GM12875 (cell line): ENCODE measurements around the gene KDM3B.

ENCODE experiments used
- H3K4me3 ChIP-seq: one replicate; pipeline ENCODE4 v1.5.1; 2011; ENCODE audit warnings: low read depth, low read length, control low read depth
- CTCF ChIP-seq: IDR thresholded peaks from 2 replicates; pipeline ENCODE4 v1.5.1; 2011; ENCODE audit warnings: low read depth, mild to moderate bottlenecking, control low read depth, inconsistent platforms, low read length, moderate library complexity, borderline replicate concordance; ENCODE audit not compliant: insufficient read depth

Gene KDM3B

DNA sequence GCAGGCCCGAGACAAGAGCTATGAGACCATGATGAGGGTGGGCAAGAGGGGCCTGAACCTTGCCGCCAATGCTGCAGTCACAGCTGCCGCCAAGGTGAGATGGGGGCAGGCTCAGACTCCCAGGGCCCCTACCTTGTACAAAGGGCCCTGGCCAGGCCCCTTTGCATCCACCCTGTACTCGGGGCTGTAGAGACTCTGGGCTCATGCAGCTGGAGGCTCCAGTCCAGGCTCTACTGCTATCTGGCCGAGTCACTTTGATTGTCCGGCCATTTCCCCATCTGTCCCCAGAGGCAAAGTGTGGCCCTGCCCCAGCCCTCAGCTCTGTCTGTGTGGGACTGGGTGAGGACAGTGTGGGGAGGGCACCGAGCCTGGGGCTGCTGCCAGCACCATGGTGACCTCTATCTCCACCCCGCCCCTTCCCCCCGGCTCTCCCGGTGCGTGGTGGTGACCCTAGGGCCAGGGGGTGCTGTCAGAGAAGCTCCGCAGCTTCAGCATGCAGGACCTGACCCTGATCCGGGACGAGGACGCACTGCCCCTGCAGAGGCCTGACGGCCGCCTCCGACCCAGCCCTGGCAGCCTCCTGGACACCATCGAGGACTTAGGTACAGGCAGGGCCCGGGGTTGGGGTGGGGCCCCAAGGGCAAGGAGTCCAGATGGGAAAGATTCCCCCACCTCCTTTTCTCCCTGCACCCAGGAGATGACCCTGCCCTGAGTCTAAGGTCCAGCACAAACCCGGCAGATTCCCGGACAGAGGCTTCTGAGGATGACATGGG lies 92.5 kb downstream of the KDM3B start:
- no peak for TF ChIP-seq CTCF
- no peak overlapping the region for H3K4me3 ChIP-seq

DNA sequence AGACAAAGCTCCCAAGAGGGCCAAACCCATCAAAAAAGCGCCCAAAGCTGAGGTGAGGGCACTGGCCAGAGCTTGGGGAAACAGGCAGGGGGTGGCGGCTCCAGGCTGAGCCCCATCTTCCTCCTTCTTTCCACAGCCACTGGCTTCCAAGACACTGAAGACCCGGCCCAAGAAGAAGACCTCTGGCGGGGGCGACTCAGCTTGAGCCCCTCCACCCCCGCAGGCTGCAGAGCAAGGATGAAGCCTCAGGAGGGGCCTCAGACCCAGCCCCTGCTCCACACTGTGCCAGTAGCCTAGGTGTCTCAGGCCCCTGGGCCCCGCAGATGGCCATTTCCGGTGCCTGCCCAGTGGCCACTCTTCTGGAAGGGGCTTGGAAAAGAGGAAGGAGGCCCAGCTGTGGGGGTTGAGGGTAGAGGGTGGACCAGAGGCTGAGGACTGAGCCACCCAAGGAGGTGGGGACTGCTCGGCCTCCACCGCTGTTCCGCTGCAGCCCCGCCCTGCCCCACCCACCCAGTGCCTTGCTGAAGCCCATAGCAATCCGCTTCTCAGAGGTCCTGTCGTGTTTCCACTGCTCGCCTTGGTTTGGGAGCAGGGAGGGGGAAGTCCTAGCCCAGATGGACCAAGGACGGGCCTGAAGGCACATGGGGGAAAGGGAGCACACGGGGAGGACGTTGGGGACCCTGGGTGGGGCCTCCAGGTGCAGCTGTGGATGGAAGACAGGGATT lies 93.2 kb downstream of the KDM3B start:
- no peak for TF ChIP-seq CTCF

DNA sequence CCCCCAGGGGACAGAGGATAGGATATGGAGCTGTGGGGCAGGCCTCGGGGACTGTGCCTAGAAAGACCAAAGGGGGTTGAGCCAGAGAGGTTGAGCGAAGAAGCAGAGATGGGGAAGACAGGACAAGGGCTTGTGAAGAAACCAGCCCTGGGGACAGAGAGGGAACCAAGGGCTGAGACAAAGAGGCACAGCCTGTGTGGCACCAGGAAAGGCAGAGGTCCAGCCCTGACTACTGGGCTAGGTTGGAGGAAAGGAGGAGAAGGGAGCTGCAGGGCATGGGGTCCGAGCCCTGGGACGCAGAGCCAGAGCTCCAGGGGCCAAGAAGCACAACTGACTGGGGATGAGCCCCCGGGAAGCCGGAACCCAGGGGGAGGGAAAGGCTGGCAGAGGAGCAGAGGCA lies 95.6 kb downstream of the KDM3B start:
- no peak overlapping the region for H3K4me3 ChIP-seq
- no peak for TF ChIP-seq CTCF

More for the DNA sequence above, 93.2 kb downstream of the KDM3B start:
- H3K4me3 ChIP-seq = no peak overlapping the region

DNA sequence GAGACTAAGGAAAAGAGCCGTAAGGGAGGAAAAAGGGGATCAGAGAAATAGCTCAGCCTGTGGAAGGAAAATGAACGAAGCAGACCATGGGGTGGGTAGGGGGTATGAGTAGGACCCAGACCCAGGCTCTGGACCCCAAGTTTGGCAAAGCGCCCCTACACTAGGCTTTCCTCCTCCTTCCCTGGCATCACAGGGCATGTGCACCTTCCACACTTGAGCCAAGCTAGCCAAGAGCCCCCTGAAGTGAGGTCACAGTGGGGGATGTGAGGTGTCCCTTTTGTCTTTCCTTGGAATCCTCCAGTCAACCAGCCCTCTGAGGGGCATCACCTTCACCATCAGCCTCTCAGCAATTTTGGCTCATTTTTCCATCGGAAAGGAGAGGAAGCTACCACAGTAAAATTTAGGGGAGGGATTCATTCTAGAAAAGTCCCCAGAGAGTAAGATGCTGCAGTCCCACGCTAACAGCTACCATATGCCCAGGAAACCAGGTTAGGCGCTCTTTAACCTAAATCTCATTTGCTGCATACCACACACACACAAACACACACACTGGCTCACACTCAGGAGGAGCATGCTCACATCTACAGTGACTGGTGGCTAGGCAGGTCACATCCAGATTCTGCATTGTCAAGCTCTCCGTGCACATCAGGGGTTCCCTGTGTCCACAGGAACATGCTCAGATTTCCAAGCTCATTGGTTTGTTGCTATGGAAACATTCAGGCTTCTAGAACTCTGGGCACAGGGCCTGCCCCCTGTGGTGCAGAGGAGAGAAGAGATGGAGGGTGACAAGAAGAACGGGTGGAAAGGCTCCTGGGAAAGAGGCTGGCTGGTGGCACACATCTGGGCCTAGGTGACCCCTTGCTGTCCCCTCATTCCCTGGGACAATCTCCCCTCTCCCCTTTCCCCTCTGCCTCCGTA lies 96.3 kb downstream of the KDM3B start:
- no peak for TF ChIP-seq CTCF
- no peak overlapping the region for H3K4me3 ChIP-seq

- peak; percentile 97 for TF ChIP-seq CTCF
- H3K4me3 ChIP-seq = no peak overlapping the region
These were observed 97.2 kb downstream of the KDM3B start for GRCh38 chr5:138449501-138450239.

GRCh38 chr5:138450971-138451370 lies 98.5 kb downstream of the KDM3B start:
- no peak overlapping the region for H3K4me3 ChIP-seq
- no peak for TF ChIP-seq CTCF
